ENCODE data around the gene UBAP1L.
"Not testable (repeated sequence)": the region's sequence is repeated elsewhere in the genome, so short reads cannot be mapped to it uniquely, and the experiment has no call there.

Gene UBAP1L

DNA sequence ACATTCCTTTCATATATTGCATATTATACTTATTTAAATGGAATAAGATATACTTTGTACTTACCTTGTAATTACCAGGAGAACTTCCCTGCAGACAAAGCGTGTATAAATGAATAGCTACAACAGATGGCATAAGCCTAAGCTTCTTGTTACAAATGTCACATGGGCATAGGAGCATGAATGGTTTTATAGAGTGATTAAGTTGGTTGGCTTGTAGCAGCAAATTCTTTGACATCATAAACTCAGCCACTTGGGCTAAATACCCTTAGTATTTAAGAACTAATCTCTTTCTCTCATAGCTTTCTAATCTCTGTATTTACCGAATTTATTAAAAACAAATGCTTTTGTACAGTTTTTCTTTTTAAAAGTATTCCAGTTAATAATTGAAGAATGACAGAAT lies at the start of gene UBAP1L:
Gene UBAP1L, minus strand, starts transcription at position 115 of the 400 bp plus-strand sequence. CDS start 8,985 bp downstream, outside the sequence.
- no peak for DNase-seq (ENCODE audit: low read depth in 3 of 3)

DNA sequence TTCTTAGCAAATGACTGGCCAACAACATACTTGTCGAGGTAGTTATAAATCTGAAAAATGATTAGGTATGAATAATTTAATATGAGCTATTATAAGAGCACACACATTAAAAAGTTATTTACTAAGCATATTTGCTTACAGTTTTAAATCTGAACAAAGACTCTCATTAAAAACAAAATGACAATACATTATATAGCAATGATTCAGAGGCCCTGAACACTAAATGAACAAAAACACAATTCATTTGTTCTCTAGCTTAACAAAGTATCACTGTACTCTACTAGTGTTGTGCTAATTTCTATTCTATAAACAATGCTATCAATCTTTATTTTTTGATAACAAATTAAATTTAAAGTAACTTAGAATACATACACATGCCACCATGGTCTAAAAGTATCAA lies 49.1 kb upstream of the UBAP1L start:
- no peak for DNase-seq (ENCODE audit: low read depth in 3 of 3)

GRCh38 chr15:65163041-65163440 lies 48.0 kb upstream of the UBAP1L start:
- no peak for DNase-seq (ENCODE audit: low read depth in 3 of 3)

- DNase-seq (ENCODE audit: low read depth in 3 of 3): no peak
Observed at GRCh38 chr15:65156692-65157091, 41.7 kb upstream of the UBAP1L start.

GRCh38 chr15:65154720-65155119 lies 39.7 kb upstream of the UBAP1L start:
- DNase-seq (ENCODE audit: low read depth in 3 of 3): no peak

DNA sequence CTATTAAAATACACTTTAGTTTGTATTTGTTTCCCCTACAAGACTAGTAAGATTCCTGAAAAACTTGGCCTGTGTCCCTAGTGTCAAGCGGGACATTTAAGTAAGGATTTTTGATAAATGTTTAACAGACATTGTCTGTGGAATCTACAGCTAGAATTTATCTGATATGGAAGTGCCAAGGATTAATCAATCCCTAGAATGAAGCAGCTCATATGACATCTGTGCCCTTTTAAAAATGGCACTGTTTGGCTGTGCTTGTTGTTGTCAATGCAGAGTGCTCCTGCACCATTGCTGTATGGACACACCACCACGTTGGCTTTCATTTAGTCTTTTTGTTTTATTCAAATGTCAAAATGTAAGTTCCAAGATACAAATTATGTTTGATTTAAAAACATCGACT lies 32.9 kb upstream of the UBAP1L start:
- DNase-seq (ENCODE audit: low read depth in 3 of 3): no peak

- no peak for DNase-seq (ENCODE audit: low read depth in 3 of 3)
Observed at GRCh38 chr15:65146438-65146837, 31.4 kb upstream of the UBAP1L start.

DNA sequence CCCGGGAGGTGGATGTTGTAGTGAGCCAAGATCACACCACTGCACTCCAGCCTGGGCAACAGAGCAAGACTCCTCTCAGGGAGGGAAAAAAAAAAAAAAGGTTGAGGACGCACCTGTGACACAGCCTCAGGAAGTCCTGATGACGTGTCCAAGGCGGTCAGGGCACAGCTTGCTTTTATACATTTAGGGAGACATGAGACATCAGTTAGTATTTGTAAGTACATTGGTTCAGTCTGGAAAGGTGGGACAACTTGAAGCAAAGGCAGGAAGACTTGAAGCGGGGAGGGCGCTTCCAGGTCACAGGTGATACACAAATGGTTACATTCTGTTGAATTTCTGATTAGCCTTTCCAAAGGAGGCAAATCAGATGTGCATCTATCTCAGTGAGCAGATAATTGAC lies 23.6 kb upstream of the UBAP1L start:
- DNase-seq (ENCODE audit: low read depth in 3 of 3): not testable (repeated sequence)

DNA sequence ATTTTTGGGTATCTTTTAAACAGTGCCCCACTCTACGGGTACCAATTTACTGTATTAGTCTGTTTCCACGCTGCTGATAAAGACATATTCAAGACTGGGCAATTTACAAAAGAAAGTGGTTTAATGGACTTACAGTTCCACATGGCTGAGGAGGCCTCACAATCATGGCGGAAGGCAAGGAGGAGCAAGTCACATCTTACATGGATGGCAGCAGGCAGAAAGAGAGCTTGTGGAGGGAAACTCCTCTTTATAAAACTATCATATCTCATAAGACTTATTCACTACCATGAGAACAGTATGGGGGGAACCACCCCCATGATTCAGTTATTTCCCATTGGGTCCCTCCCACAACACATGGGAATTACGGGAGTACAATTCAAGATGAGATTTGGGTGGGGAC lies 22.9 kb upstream of the UBAP1L start:
- not testable (repeated sequence) for DNase-seq (ENCODE audit: low read depth in 3 of 3)

DNA sequence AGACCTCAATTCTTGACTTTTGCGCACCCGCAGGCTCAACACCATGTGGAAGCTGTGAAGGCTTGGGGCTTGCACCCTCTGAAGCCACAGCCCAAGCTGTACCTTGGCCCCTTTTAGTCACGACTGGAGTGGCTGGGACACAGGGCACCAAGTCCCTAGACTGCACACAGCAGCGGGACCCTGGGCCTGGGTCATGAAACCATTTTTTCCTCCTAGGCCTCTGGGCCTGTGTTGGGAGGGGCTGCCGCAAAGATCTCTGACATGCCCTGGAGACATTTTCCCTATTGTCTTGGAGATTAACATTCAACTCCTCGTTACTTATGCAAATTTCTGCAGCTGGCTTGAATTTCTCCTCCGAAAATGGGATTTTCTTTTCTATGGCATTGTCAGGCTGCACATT lies 22.1 kb upstream of the UBAP1L start:
- not testable (repeated sequence) for DNase-seq (ENCODE audit: low read depth in 3 of 3)

DNA sequence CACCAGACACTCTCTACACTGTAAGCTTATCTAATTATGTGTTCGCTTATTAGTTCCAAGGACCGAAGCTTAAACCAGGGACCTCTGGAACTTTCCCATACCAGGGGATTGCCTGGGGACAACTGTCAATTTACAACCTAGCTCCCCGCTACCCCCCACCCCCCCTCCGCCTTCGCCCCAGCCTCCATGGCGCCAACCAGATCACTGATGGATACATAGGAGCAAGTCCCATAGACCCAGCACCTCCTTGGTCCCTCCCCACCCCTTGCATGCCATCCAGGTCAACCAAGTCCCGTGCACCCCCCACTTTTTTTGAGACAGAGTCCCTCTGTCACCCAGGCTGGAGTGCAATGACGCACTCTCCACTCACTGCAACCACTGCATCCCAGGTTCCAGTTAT lies 19.5 kb upstream of the UBAP1L start:
- DNase-seq (ENCODE audit: low read depth in 3 of 3): no peak

DNA sequence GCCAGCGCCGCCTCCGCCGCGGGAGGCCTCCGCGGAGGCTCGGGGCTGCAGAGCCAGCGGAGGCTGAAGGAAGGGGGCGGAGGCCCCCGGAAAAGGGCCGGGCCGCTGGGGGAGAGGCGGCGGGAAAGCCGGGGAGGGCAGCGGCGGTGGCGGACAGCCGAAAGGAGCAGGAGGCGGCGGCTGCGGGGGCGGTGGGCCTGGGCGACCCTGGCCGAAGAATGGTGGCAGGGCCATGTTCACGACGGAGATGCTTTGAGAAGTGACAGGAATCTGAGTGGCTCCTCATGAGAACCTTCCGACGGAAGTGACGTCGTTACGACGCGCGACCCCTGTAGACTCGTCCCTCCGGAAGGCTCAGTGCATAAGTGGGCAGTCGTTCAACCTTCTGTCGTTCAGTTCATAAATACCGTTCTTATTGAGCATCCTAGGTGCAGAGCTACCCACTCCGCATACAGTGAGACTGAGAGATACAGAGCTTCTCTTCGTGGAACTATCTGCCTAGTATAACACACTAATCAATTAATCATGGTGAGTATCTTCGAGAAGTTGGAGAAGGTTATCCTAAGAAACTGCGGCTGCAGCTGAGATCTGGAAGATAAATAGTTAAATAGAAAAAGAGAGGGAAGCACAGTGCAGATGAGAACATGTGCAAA lies 18.7 kb upstream of the UBAP1L start, which contains the start of gene PDCD7:
Gene PDCD7, minus strand, starts transcription at position 261 of the 653 bp plus-strand sequence. Its CDS starts 27 bp downstream, at position 234.
- DNase-seq (ENCODE audit: low read depth in 3 of 3): peak; percentile 63 to 71 (median 70)

GRCh38 chr15:65132878-65133547 lies 18.0 kb upstream of the UBAP1L start:
- peak in 2 of 3 donors; percentile 2 to 14 for DNase-seq (ENCODE audit: low read depth in 3 of 3)

DNA sequence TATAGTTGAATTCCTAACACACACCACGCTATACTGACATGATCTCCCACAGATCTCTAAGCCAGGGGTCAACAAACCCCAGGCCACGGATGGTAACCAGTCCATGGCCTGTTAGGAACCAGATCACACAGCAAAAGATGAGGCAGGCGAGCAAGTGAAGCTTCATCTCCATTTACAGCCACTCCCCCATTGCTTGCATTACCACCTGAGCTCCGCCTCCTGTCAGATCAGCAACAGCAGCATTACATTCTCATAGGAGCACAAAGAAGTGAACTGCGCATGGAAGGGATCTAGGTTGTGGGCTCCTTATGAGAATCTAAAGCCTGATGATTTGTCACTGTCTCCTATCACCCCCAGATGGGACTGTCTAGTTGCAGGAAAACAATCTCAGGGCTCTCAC lies 15.9 kb upstream of the UBAP1L start:
- DNase-seq (ENCODE audit: low read depth in 3 of 3): no peak

GRCh38 chr15:65115542-65115941 lies 542 bp upstream of the UBAP1L start:
- DNase-seq (ENCODE audit: low read depth in 3 of 3): no peak

- no peak for DNase-seq (ENCODE audit: low read depth in 3 of 3)
Observed at GRCh38 chr15:65110676-65111292, 4.2 kb downstream of the UBAP1L start.

DNA sequence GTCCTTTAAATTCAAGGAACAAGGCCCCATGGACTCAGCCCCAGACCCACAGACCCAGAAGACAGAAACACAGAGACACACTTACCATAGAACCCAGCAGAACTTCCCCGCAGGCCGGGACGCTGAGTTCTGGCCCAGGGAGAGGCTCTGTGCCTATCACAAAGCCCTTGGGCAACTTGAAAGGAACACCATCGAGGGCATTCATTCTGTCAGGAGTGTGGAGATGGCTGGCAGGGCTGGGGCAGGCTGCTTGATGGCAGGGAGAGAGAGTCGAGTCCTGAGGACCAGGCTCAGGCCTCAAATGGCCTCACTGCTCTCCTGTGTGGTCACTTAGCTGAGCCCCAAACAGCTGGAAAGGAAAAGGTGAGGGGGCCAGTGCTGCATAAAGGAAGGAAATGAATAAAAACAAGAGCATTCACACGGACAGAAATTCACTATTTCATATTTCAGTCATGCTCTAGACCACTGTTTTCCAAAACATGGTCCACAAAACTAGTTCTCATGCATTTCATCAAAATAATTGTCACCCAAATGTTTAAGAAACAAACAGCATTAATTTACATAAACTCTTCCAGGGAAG lies 8.9 kb downstream of the UBAP1L start:
- no peak for DNase-seq (ENCODE audit: low read depth in 3 of 3)

DNA sequence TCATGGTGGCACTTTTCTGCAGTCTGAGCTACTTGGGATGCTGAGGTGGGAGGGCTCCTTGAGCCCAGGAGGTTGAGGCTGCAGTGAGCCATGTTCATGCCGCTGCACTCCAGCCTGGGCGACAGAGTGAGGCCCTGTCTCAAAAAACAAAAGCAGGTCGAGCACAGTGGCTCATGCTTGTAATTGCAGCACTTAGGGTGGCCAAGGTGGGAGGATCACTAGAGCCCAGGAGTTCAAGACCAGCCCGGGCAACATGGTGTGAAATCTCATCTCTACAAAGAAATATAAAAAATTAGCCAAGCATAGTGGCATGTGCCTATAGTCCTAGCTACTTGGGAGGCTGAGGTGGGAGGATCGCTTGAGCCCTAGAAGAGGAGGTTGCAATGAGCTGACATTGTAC lies 10.0 kb downstream of the UBAP1L start:
- DNase-seq (ENCODE audit: low read depth in 3 of 3): no peak

DNA sequence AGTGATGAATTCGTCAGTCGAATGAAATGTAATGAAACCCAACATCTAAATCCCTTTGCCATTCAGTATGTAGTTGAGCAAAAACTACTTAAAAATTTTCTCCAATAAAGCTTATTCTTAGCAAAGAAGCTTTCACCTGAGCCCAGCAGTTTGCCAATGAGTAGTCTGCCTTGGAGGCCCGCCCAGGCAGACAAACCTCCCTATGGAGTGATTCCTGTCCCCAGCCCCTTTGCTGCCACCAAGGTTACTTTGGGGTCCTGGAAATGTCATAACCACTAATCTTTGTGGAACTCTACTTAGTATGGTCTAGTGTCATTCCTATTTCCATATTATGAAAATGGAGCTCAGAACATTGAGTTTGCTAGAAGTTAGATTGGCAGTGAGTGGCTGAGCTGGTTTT lies 12.1 kb downstream of the UBAP1L start:
- no peak for DNase-seq (ENCODE audit: low read depth in 3 of 3)

- DNase-seq (ENCODE audit: low read depth in 3 of 3): no peak
Observed at GRCh38 chr15:65101891-65102708, 12.9 kb downstream of the UBAP1L start.

DNA sequence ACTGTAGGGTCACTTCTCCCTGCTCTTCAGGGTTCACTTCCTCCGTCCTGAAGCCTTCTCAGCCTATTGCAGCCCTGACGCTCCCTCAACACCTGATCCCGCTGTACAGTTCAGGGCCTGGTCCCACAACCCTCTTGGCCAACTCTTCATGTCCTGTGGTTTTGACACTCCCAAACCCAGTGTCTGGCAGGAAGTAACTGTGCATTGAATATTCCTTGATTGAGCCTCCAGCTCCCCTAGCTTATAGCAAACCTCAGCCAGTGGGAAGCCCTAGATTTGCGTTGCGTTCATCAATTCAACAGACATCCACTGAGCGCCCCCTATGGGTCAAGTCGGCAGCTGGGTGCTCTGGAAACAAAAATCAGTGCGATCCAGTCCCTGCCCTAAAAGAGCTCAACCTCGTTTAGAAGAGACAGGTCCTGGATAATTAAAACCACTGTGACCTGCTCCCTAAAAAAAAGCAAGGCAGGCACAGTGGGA lies 13.5 kb downstream of the UBAP1L start:
- peak; percentile 21 to 61 (median 53) for DNase-seq (ENCODE audit: low read depth in 3 of 3)

- no peak for DNase-seq (ENCODE audit: low read depth in 3 of 3)
Observed at GRCh38 chr15:65100442-65100841, 14.6 kb downstream of the UBAP1L start.

Data from stimulated activated CD4-positive, alpha-beta T cell treated with anti-CD3 and anti-CD28 coated beads, TNF-alpha, amount 100 ng/mL, for 48 hours (primary cell).